Naive thymus-derived CD8-positive, alpha-beta T cell (primary cell): ENCODE data around the gene RAP1GAP2. TPM values are rescaled to one million over a fixed set of nuclear protein-coding genes. Genes with fewer than 3 reads are reported as not detected.
"Not testable (repeated sequence)": the region's sequence is repeated elsewhere in the genome, so short reads cannot be mapped to it uniquely, and the experiment has no call there.

Source experiments
- ATAC-seq, 2 donors: fragments of 150-1000 bp; cut with Tn5 transposase in 1 of 2; sonication (Bioruptor Pico), chemical (Tn5 transposase) in 1 of 2; 1 replicate in 1 of 2; 2 replicates in 1 of 2; pipeline ENCODE4 v1.10.0; 2021; ENCODE audit warnings: mild to moderate bottlenecking in 2 of 2, moderate library complexity in 2 of 2
- POLR2A ChIA-PET: fragments of 350-600 bp; sonication (Branson Sonifier 250); formaldehyde crosslinking; loops from one replicate; lab custom pipeline; 2021; ENCODE audit warnings: antibody characterized with exemption; lab: Charles Lee
- DNase-seq, 10 donors: peaks; one replicate each; pipeline versions ENCODE4 v3.0.0 to v3.0.0-alpha.2; 2020 to 2022
- H3K27ac Mint-ChIP-seq, 10 donors: one replicate each; pipeline ENCODE4 v1.8.0; 2020 to 2022; ENCODE audit warnings: mild to moderate bottlenecking in 10 of 10, mixed read lengths in 10 of 10, moderate library complexity in 4 of 10, inconsistent platforms in 1 of 10
- H3K27me3 Mint-ChIP-seq, 5 donors: one replicate each; pipeline ENCODE4 v1.8.0; 2021 to 2022; ENCODE audit warnings: mixed read lengths in 5 of 5
- H3K36me3 Mint-ChIP-seq, 3 donors: one replicate each; pipeline ENCODE4 v1.8.0; 2020 to 2022; ENCODE audit warnings: mixed read lengths in 3 of 3, mild to moderate bottlenecking in 2 of 3, inconsistent platforms in 1 of 3
- H3K4me1 Mint-ChIP-seq, 4 donors: one replicate each; pipeline ENCODE4 v1.8.0; 2021 to 2022; ENCODE audit warnings: mixed read lengths in 4 of 4
- H3K4me3 Mint-ChIP-seq, 10 donors: one replicate each; pipeline ENCODE4 v1.8.0; 2020 to 2022; ENCODE audit warnings: mild to moderate bottlenecking in 10 of 10, mixed read lengths in 10 of 10, moderate library complexity in 6 of 10, inconsistent platforms in 1 of 10
- H3K9me3 Mint-ChIP-seq, 9 donors: one replicate each; pipeline ENCODE4 v1.8.0; 2020 to 2022; ENCODE audit warnings: mixed read lengths in 9 of 9, mild to moderate bottlenecking in 3 of 9, inconsistent platforms in 1 of 9, moderate library complexity in 1 of 9
- polyA plus RNA-seq, 3 donors: library from polyadenylated mRNA; unstranded; fragments of 300-500 nt; fragmentation: Illumina TruSeq; gene quantifications; one replicate each; pipeline ENCODE4 v1.2.3, GENCODE V29; 2021
- total RNA-seq, 8 experiments: library from RNA in 2 of 8; stranded (reverse) in 2 of 8; gene quantifications; one replicate each; pipeline ENCODE4 v1.2.3 and lab custom pipeline; 2021 to 2026

The RAP1GAP2 gene
- total and polyA plus RNA-seq, 5 experiments from 2014 or later, result 0.44 to 1.6 (median 1.3) TPM

DNA sequence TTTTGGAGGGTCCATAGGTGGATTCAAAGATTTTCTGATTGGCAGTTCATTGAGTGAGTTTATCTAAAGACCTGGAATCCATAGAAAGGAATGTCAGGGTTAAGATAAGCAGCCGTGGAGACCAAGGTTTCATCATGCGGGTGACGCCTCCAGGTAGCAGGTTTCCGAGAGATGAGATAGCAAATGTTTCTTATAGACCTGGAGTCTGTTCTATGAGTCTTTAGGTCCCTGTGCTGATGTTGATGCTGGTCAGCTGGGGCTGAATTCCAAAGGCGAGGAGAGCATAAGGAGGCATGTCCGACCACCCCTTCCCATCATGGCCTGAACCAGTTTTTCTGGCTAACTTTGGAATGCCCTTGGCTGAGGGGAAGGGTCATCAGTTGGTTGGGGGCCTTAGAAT is 80.2 kb downstream of the RAP1GAP2 start:
- H3K27me3 Mint-ChIP-seq, result no peaks in the 10 kb centered on the region
- peaks cover 0 to 1% (median 0%) of the 10 kb centered on the region in 9 donors for H3K9me3 Mint-ChIP-seq
- DNase-seq, result no peak
- H3K4me1 Mint-ChIP-seq, result peaks cover 8 to 26% (median 14%) of the 10 kb centered on the region in 4 donors
- POLR2A ChIA-PET, result interaction anchor here (0.7 kb wide), 1 partner anchor 265 kb away, joined by 3 read pairs; no protein-coding TSS in a partner anchor
- H3K27ac Mint-ChIP-seq, result no peak overlapping the region
- ATAC-seq, result no peak
- no peak overlapping the region for H3K4me3 Mint-ChIP-seq
- H3K36me3 Mint-ChIP-seq, result peaks cover 0 to 3% (median 2%) of the 10 kb centered on the region in 3 donors

DNA sequence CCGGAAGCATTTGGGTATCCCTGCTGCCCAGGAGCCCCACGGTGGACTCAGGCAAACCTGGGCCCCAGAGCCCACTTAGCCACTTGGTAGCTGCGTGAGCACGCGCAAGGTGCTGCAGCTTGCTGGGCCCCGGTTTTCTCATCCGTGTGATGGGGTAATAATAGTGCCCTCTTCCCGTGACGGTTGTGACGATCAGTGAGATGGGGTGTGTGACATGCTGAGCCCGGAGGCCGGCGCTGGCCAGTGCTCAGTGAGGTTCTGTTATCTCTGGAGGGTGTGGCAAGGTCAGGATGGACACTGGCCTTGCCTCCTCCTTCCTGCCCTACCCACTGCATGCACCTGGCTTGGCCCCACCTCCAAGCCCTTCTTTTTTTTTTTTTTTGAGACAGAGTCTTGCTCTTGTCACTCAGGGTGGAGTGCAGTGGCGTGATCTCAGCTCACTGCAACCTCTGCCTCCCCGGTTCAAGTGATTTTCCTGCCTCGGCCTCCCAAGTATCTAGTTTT is 82.6 kb downstream of the RAP1GAP2 start:
- peaks cover 0 to 3% (median 2%) of the 10 kb centered on the region in 3 donors for H3K36me3 Mint-ChIP-seq
- ATAC-seq (no peak), DNase-seq (no peak)
- H3K4me1 Mint-ChIP-seq, result peaks cover 8 to 27% (median 15%) of the 10 kb centered on the region in 4 donors
- no peaks in the 10 kb centered on the region for H3K27me3 Mint-ChIP-seq
- peaks cover 0 to 2% (median 0%) of the 10 kb centered on the region in 9 donors for H3K9me3 Mint-ChIP-seq
- POLR2A ChIA-PET, result no interaction called here
- peak overlapping the region in 1 of 10 donors; percentile 24 for H3K27ac Mint-ChIP-seq
- H3K4me3 Mint-ChIP-seq, result no peak overlapping the region

DNA sequence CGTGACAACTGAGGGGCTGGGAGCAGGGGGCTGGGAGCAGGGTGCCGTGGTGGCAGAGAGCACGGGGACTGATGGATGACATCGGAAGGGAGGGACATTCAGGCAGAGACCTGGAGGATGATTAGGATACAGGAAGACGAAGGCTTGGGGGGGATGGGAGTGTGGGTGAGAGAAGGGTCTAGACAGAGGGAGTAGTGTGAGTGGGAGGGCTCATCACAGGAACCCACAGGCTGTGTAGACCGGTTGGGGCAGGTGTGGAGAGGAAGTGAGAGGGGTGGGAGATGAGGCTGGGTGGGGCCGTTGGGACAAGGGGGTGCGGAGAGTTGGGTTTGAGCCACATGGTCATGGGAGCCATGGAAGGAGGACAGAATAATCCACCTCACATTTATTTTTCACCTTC is 83.8 kb downstream of the RAP1GAP2 start:
- Mint-ChIP-seq H3K27me3 (no peaks in the 10 kb centered on the region), H3K36me3 (peaks cover 0 to 3% (median 2%) of the 10 kb centered on the region in 3 donors), H3K9me3 (peaks cover 0 to 2% (median 0%) of the 10 kb centered on the region in 9 donors), H3K4me3 (no peak overlapping the region), H3K4me1 (peaks cover 8 to 28% (median 15%) of the 10 kb centered on the region in 4 donors), H3K27ac (peak overlapping the region in 4 of 10 donors; percentile 6 to 86 (median 40))
- DNase-seq (no peak), ATAC-seq (no peak)
- POLR2A ChIA-PET, result no interaction called here

DNA sequence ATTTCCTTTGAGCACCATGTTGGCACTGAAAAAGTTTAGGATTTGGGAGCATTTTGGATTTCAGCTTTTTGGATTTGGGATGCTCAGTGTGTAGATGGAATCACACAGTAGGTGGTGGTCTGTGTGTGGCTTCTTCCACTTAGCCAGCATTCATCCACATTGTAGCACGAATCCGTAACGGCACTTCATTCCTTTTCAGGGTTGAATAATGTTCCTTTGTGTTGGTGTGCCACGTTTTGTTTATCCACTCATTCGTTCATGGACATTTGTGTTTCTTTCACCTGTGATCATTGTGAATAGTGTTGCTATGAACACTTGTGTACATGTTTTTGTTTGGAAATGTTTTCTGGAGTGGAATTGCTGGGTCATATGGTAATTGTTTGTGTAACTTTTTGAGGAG is 85.1 kb downstream of the RAP1GAP2 start:
- H3K36me3 Mint-ChIP-seq, result no peaks in the 10 kb centered on the region
- no peak for ATAC-seq
- POLR2A ChIA-PET, result no interaction called here
- no peak overlapping the region for H3K27ac Mint-ChIP-seq
- no peak for DNase-seq
- H3K4me1 Mint-ChIP-seq, result peaks cover 8 to 28% (median 13%) of the 10 kb centered on the region in 4 donors
- peaks cover 0 to 2% (median 0%) of the 10 kb centered on the region in 9 donors for H3K9me3 Mint-ChIP-seq
- no peak overlapping the region for H3K4me3 Mint-ChIP-seq
- no peaks in the 10 kb centered on the region for H3K27me3 Mint-ChIP-seq

DNA sequence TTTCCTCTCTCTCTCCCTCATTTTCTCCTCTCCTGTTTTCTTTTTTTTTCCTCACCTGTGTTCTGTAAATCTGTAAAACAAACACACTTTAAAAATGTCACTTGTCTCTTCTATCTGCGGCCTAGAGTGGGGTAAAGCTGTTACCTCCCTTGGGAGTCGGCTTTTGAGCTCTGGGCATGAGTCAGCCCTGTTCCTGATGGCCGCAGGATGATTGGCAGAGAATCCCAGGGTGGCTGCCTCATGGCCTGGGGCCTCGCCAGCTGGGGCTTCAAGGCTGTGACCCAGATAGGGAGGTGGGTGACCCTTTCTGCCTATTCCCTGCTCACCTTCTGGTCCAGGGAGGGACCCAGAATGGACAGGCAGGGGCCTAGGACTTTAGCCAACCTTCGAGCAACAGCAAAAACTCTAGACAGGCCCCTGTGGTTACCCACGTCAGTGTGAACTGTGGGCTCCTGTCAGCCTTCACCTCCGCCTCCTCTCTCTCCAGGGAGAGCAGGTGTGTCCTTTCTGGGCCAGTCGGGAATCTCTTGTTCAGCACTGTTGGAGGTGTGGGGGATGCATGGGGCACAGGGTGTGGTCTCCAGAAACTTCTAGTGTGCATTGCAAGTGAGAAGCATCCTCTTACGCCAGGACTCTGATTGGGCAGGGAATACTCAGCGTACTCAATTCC is 87.4 kb downstream of the RAP1GAP2 start:
- POLR2A ChIA-PET, result no interaction called here
- Mint-ChIP-seq H3K4me3 (no peak overlapping the region), H3K4me1 (peaks cover 6 to 26% (median 11%) of the 10 kb centered on the region in 4 donors), H3K27ac (peak overlapping the region in 3 of 10 donors; percentile 26 to 69 (median 38)), H3K36me3 (peaks cover 0 to 9% (median 0%) of the 10 kb centered on the region in 3 donors), H3K27me3 (no peaks in the 10 kb centered on the region), H3K9me3 (peaks cover 0 to 3% (median 0%) of the 10 kb centered on the region in 9 donors)
- ATAC-seq (no peak), DNase-seq (no peak)

DNA sequence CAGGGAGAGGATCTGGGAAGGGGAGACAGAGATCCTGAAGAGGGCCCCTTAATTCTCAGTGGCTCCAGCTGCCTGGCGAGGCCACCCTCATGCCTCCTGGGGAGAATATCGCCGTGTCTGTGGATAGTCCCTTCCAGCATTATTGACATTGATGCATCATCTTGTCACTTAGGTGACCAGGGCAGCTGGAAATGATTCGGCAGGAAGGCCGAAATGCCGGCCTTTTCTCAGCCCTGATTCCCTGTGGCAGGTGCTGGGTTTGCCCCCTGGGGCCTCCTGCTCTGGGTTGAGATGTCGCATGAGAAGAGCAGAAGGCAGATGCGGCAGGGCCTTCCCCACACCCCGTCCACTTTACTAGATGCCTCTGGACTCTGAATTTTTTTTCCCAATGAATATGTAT is 89.5 kb downstream of the RAP1GAP2 start:
- Mint-ChIP-seq H3K4me3 (no peak overlapping the region), H3K36me3 (peaks cover 0 to 13% (median 0%) of the 10 kb centered on the region in 3 donors), H3K9me3 (peaks cover 0 to 3% (median 0%) of the 10 kb centered on the region in 9 donors), H3K4me1 (peaks cover 0 to 17% (median 2%) of the 10 kb centered on the region in 4 donors), H3K27ac (no peak overlapping the region), H3K27me3 (no peaks in the 10 kb centered on the region)
- no peak for ATAC-seq
- POLR2A ChIA-PET, result no interaction called here
- no peak for DNase-seq

DNA sequence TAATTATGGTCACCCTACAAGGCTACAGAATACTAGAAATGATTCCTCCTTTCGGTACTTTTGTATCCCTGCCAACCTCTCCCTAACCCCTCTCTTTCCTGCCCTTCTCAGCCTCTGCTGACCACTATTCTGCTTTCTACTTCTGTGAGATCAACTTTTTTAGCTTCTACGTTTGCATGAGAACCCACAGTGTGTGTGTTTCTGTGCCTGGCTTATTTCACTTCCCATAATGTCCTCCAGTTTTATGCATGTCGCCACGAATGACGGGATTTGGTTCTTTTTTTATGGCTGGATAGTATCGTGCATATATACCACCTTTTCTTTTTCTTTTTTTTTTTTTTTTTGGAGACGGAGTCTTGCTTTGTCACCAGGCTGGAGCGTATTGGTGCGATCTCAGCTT is 92.1 kb downstream of the RAP1GAP2 start:
- no peak for DNase-seq
- Mint-ChIP-seq H3K4me3 (no peak overlapping the region), H3K9me3 (peaks cover 0 to 3% (median 0%) of the 10 kb centered on the region in 9 donors), H3K27me3 (no peaks in the 10 kb centered on the region), H3K4me1 (peaks cover 0 to 19% (median 1%) of the 10 kb centered on the region in 4 donors), H3K27ac (no peak overlapping the region), H3K36me3 (peaks cover 4 to 13% (median 8%) of the 10 kb centered on the region in 3 donors)
- ATAC-seq, result no peak
- POLR2A ChIA-PET, result interaction anchor here (0.7 kb wide), 1 partner anchor 605 kb away, joined by 3 read pairs; no protein-coding TSS in a partner anchor

DNA sequence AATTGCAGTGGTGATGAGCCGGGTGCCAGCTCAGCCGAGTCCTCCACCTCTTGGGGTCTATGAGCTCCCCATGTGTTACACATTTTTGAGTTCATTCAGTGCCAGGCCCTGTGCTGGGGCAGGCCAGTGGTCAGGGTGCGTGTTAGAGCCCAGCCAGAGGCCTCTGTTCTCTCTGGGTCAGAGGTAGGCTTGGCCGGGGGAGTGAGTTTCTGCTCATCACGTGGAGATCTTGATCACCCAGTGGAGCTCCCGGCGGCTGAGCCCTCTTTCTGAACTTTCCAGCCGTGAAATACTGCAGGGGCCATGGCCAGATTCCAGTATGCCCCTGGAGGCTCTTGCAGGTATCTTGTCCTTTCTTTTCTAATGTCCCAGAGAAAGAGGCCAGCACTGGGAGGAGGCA is 93.0 kb downstream of the RAP1GAP2 start:
- POLR2A ChIA-PET, result interaction anchor here (0.7 kb wide), 1 partner anchor 604 kb away, joined by 3 read pairs; no protein-coding TSS in a partner anchor
- ATAC-seq (no peak), DNase-seq (no peak)
- H3K36me3 Mint-ChIP-seq, result peaks cover 4 to 13% (median 8%) of the 10 kb centered on the region in 3 donors
- no peak overlapping the region for H3K4me3 Mint-ChIP-seq
- H3K9me3 Mint-ChIP-seq, result peaks cover 0 to 3% (median 0%) of the 10 kb centered on the region in 9 donors
- H3K27me3 Mint-ChIP-seq, result no peaks in the 10 kb centered on the region
- H3K4me1 Mint-ChIP-seq, result peaks cover 0 to 12% (median 1%) of the 10 kb centered on the region in 4 donors
- no peak overlapping the region for H3K27ac Mint-ChIP-seq

DNA sequence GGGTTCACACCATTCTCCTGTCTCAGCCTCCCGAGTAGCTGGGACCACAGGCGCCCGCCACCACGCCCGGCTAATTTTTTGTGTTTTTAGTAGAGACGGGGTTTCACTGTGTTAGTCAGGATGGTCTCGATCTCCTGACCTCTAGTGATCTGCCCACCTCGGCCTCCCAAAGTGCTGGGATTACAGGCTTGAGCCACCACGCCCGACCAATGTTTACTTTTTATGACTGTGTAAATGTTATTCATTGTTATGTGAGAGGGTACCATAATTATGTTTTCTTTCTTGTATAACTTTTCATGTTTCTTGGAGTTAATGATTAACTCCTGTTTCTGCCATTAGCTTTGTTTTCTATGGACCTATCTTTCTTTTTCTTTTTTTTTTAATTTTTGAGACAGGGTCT is 94.5 kb downstream of the RAP1GAP2 start:
- POLR2A ChIA-PET, H3K9me3 Mint-ChIP-seq, H3K27me3 Mint-ChIP-seq, ATAC-seq, H3K27ac Mint-ChIP-seq, DNase-seq, H3K4me3 Mint-ChIP-seq: not testable (repeated sequence)
- Mint-ChIP-seq H3K4me1 (peaks cover 0 to 12% (median 3%) of the 10 kb centered on the region in 4 donors), H3K36me3 (peaks cover 4 to 14% (median 10%) of the 10 kb centered on the region in 3 donors)

DNA sequence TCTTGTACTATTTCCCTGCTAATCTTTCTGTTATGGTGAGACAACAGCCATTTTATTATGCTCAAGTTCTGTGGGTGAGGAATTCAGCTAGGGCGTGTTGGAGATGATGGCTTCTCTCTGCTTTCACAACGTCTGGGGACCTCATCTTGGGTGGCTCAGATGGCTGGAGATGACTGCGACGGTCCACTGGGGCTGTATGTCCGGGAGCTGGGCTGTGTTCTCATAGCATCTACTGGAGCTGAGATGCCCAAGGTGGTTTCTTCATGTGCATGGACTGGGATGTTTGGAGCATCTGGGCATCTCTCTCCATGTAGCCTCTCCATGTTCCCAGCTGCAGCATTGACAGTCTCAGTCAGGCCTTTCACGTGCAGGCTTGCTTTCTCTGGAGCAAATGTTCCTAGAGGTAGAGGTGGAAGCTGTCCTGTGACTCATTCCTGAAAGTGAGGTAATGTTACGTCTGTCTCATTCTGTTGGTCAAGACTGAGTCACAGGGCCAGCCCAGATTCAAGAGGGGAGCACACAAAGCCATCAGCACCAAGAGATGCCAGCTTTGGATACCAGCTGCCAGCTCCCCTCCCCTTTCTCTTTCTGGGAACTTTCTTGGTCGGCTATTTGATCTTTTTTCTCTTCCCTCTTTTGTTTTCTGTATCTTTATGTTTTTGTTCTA is 96.2 kb downstream of the RAP1GAP2 start:
- ATAC-seq (no peak), DNase-seq (no peak)
- Mint-ChIP-seq H3K4me1 (peaks cover 0 to 12% (median 5%) of the 10 kb centered on the region in 4 donors), H3K4me3 (no peak overlapping the region), H3K27me3 (no peaks in the 10 kb centered on the region), H3K36me3 (peaks cover 4 to 18% (median 13%) of the 10 kb centered on the region in 3 donors), H3K9me3 (peaks cover 0 to 3% (median 0%) of the 10 kb centered on the region in 9 donors), H3K27ac (peak overlapping the region in 1 of 10 donors; percentile 19)
- POLR2A ChIA-PET, result no interaction called here

DNA sequence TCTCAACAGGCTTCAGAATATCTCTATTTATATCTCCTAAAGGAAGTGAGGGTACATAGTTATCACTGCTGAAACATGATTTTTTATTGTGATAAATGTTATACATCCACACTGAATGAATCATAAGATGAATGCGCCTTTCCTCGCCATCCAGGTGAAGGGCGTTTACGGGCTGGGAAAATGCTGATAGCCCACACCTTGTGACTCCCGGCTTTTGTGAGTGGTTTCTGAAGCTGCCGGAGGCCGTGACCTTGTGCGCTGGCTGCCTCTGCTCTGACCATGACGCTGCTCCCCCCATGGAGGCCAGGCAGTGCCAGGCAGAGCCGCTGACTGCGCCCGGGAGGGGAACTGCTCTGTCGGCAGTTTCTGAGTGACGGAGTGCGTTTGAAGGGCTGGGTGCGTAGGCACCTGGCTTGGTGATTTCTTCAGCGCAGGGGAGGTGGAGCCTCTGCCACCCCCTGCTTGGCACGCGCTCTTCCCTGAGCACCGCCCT is 97.2 kb downstream of the RAP1GAP2 start:
- ATAC-seq (no peak), DNase-seq (no peak)
- Mint-ChIP-seq H3K27me3 (no peaks in the 10 kb centered on the region), H3K4me3 (no peak overlapping the region), H3K9me3 (no peaks in the 10 kb centered on the region), H3K4me1 (peaks cover 0 to 9% (median 5%) of the 10 kb centered on the region in 4 donors), H3K36me3 (peaks cover 4 to 13% (median 9%) of the 10 kb centered on the region in 3 donors), H3K27ac (no peak overlapping the region)
- POLR2A ChIA-PET, result no interaction called here

DNA sequence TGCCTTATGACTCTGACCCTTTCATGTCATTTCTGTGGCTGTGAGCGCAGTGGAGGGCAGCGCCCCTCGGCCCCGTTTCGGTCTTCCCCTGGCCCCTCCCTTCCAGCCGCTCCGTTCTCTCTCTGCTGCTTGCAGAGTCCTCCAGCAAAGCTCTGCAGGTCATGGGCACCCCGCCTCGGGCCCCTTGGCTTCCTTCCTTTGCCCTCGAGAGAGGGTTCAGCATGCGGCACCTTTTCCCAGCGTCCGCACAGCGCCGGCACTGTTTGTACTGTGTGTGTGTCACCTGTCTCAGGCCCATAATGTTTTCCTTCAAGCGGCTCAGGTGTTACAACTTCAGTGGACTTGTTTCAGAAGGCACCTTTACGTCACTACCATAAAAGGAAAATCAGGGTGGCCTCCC is 98.5 kb downstream of the RAP1GAP2 start:
- POLR2A ChIA-PET, result no interaction called here
- Mint-ChIP-seq H3K9me3 (no peaks in the 10 kb centered on the region), H3K27ac (no peak overlapping the region), H3K4me3 (no peak overlapping the region), H3K36me3 (peaks cover 4 to 13% (median 7%) of the 10 kb centered on the region in 3 donors), H3K27me3 (no peaks in the 10 kb centered on the region), H3K4me1 (peaks cover 0 to 9% (median 6%) of the 10 kb centered on the region in 4 donors)
- DNase-seq (no peak), ATAC-seq (no peak)
